Vagina (tissue), 2 donors: ENCODE data around the gene EHBP1.

ENCODE experiments used
- POLR2A ChIP-seq, 2 donors: fragments of 450-650 bp; IDR thresholded peaks; one replicate each; pipeline ENCODE4 v1.6.1; 2017; ENCODE audit warnings: antibody characterized with exemption in 2 of 2, mild to moderate bottlenecking in 2 of 2, moderate library complexity in 2 of 2
- POLR2AphosphoS5 ChIP-seq, 2 donors: sonication (generic); formaldehyde crosslinking; IDR thresholded peaks; one replicate each; pipeline ENCODE4 v1.9.0; 2017; ENCODE audit warnings: antibody characterized with exemption in 2 of 2, mild to moderate bottlenecking in 2 of 2, low read depth in 1 of 2; ENCODE audit not compliant: insufficient read depth in 1 of 2
- TF ChIP-seq, protein P1 (sequence below), 3 experiments: fragments of 450-650 bp in 2 of 3; fragments of 200-600 bp in 1 of 3; sonication (generic) in 1 of 3; IDR thresholded peaks; one replicate each; pipeline ENCODE4 v1.5.1; 2017 to 2019; ENCODE audit warnings: antibody characterized with exemption in 3 of 3, mild to moderate bottlenecking in 2 of 3, moderate library complexity in 2 of 3

DNA sequence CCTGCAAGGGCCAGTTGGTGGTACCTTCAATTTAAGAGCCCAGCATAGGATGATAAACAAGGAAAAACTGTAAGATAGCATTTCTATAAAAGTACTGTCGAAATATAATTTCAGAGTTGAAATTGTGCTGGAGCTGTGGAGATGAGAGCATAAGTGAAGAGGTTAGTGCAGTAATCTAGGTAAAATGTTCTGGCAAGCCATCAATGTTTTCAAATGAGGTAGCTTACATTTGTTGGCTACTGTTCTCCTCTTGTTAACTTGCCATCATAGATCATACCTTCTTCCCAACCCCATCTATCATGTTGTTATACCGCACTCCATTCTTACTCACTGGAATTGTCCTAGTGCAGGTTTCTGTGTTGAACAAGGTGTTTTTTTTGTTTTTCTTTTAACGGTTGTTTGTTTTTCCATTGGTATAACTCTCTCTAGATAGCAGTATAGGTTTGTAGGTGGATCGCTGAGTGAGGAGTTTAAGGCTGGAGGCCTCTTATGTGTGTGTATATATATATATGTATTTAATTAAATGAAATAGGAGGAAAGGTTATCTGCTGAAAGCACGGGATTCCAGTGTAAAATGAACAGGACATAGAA, 40.5 kb downstream of the EHBP1 start:
- TF ChIP-seq POLR2A (IDR thresholded peaks at IDR 0.05), result no peak
- TF ChIP-seq POLR2AphosphoS5 (IDR thresholded peaks at IDR 0.05; ENCODE audit: insufficient read depth in 1 of 2, low read depth in 1 of 2), result no peak
- TF ChIP-seq, protein P1, sequence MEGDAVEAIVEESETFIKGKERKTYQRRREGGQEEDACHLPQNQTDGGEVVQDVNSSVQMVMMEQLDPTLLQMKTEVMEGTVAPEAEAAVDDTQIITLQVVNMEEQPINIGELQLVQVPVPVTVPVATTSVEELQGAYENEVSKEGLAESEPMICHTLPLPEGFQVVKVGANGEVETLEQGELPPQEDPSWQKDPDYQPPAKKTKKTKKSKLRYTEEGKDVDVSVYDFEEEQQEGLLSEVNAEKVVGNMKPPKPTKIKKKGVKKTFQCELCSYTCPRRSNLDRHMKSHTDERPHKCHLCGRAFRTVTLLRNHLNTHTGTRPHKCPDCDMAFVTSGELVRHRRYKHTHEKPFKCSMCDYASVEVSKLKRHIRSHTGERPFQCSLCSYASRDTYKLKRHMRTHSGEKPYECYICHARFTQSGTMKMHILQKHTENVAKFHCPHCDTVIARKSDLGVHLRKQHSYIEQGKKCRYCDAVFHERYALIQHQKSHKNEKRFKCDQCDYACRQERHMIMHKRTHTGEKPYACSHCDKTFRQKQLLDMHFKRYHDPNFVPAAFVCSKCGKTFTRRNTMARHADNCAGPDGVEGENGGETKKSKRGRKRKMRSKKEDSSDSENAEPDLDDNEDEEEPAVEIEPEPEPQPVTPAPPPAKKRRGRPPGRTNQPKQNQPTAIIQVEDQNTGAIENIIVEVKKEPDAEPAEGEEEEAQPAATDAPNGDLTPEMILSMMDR (IDR thresholded peaks at IDR 0.05), result no peak
